ENCODE results near the gene MRPS11. TPM values are rescaled to one million over a fixed set of nuclear protein-coding genes. Genes with fewer than 3 reads are reported as not detected.

Gene MRPS11
- 93.7 to 103 TPM (median 95.7 TPM) in 5 replicates for total RNA-seq (2022; extraction: Qiagen RNA extraction)

GRCh38 chr15:88467073-88467934 lies at the start of gene MRPS11, which contains the start of gene MRPL46:
TSS of gene MRPS11 (plus strand) at chr15:88467708. CDS start at chr15:88467718, 10 bp downstream.
TSS of gene MRPL46 (minus strand) at chr15:88467388. CDS start at chr15:88467377, 11 bp downstream.

Other genes starting within 250 kb of the MRPS11 start
- 16.4 to 27.2 TPM (median 22.9 TPM) in 5 replicates for gene NTRK3, start 211.0 kb upstream of the MRPS11 start, total RNA-seq (2022; extraction: Qiagen RNA extraction)
- gene MRPL46, start 320 bp upstream of the MRPS11 start, total RNA-seq (2022; extraction: Qiagen RNA extraction), result 51.8 to 62.5 TPM (median 55.1 TPM) in 5 replicates
- 5.6 to 6.5 TPM (median 6.0 TPM) in 5 replicates for gene DET1, start 79.0 kb downstream of the MRPS11 start, total RNA-seq (2022; extraction: Qiagen RNA extraction)
- 72.5 to 84.1 TPM (median 79.5 TPM) in 5 replicates for gene AEN, start 153.6 kb downstream of the MRPS11 start, total RNA-seq (2022; extraction: Qiagen RNA extraction)
- gene ISG20, start 171.3 kb downstream of the MRPS11 start, total RNA-seq (2022; extraction: Qiagen RNA extraction), result 32.2 to 43.2 TPM (median 39.9 TPM) in 5 replicates

All from A549 treated with dexamethasone at 1 μM for 4 hours (cell line).